HepG2 (cell line): ENCODE data around the gene NOXA1. TPM values are rescaled to one million over a fixed set of nuclear protein-coding genes. Genes with fewer than 3 reads are reported as not detected.
A peak's percentile ranks its signal among the peaks of the same experiment; 100 is the strongest.

Source experiments
- ATAC-seq: fragments of 200-7000 bp; cut with Tn5 transposase; 3 replicates; pipeline ENCODE4 v1.9.1; 2020; ENCODE audit warnings: mild to moderate bottlenecking, moderate library complexity
- BruUV-seq: library from RNA; stranded (reverse); fragments of 400-500 nt; replicated peaks from 2 replicates; lab custom pipeline; 2021; lab: Mats Ljungman, UMichigan
- CTCF ChIA-PET: fragments of 300-600 bp; formaldehyde crosslinking; extraction: SDS; loops from one replicate; lab custom pipeline; 2021; ENCODE audit warnings: low total read pairs, inconsistent platforms, low intra/inter-chr PET ratio; lab: Yijun Ruan, JAX
- POLR2A ChIA-PET: fragments of 350-600 bp; sonication (Branson Sonifier 250); formaldehyde crosslinking; loops from one replicate; lab custom pipeline; 2020; ENCODE audit warnings: antibody characterized with exemption, inconsistent platforms; lab: Yijun Ruan, JAX
- DNase-seq: peaks from one replicate; pipeline ENCODE4 v3.0.0-alpha.2; 2015; ENCODE audit warnings: low spot score
- FAIRE-seq: peaks from 3 replicates; lab custom pipeline; 2011; peaks lifted over from hg19 to GRCh38; lab: Jason Lieb, UNC
- H2AFZ ChIP-seq: one replicate; pipeline ENCODE4 v1.6.1; 2011; ENCODE audit warnings: low read length, inconsistent platforms
- H3K27ac ChIP-seq: fragments of 300-600 bp; 3 replicates; pipeline ENCODE4 v1.8.0; 2011; ENCODE audit warnings: mixed run types, mild to moderate bottlenecking, mixed read lengths, low read length, inconsistent platforms; ENCODE audit not compliant: insufficient read depth; ENCODE audit errors: extremely low read length
- H3K27me3 ChIP-seq, 2 experiments: fragments of 200-600 bp in 1 of 2; 2 replicates in 1 of 2; 3 replicates in 1 of 2; pipeline versions ENCODE4 v1.6.0 to v1.8.0; 2011; ENCODE audit warnings: low read length in 2 of 2, mild to moderate bottlenecking in 2 of 2, moderate library complexity in 2 of 2, inconsistent platforms in 1 of 2; ENCODE audit not compliant: insufficient read depth in 2 of 2, control insufficient read depth in 1 of 2
- H3K36me3 ChIP-seq, 2 experiments: fragments of 200-600 bp in 1 of 2; replicated peaks in 1 of 2; 2 replicates in 1 of 2; 3 replicates in 1 of 2; pipeline versions ENCODE4 v1.5.1 to v1.8.0; 2011; ENCODE audit warnings: low read length in 2 of 2, inconsistent platforms in 1 of 2; ENCODE audit not compliant: insufficient read depth in 2 of 2, control insufficient read depth in 1 of 2
- H3K4me1 ChIP-seq: 2 replicates; pipeline ENCODE4 v1.5.1; 2012; ENCODE audit warnings: low read length, inconsistent platforms; ENCODE audit not compliant: insufficient read depth
- H3K4me2 ChIP-seq: 2 replicates; pipeline ENCODE4 v1.6.0; 2011; ENCODE audit warnings: low read depth, low read length, inconsistent platforms
- H3K4me3 ChIP-seq, 3 experiments: fragments of 200-600 bp in 1 of 3; sonication (generic), shearing (Covaris generic) in 1 of 3; replicated peaks in 1 of 3; 2 replicates each; pipeline ENCODE4 v1.5.1; 2011 to 2016; ENCODE audit warnings: low read length in 3 of 3, inconsistent platforms in 2 of 3, low read depth in 2 of 3, mild to moderate bottlenecking in 2 of 3, control low read depth in 1 of 3, mixed read lengths in 1 of 3; ENCODE audit not compliant: insufficient read depth in 1 of 3
- H3K79me2 ChIP-seq: one replicate; pipeline ENCODE4 v1.6.1; 2011; ENCODE audit warnings: low read length, inconsistent platforms; ENCODE audit not compliant: insufficient read depth
- H3K9ac ChIP-seq: 2 replicates; pipeline ENCODE4 v1.6.0; 2011; ENCODE audit warnings: mild to moderate bottlenecking, low read depth, low read length, inconsistent platforms; ENCODE audit not compliant: insufficient read depth
- H3K9me3 ChIP-seq: 2 replicates; pipeline ENCODE4 v1.5.1; 2012; ENCODE audit warnings: mild to moderate bottlenecking, low read length
- H4K20me1 ChIP-seq: 2 replicates; pipeline ENCODE4 v1.6.0; 2011; ENCODE audit warnings: inconsistent platforms, mild to moderate bottlenecking, low read length, moderate library complexity; ENCODE audit not compliant: insufficient read depth
- AKAP8 ChIP-seq: sonication (generic); formaldehyde crosslinking; IDR thresholded peaks from 2 replicates; pipeline ENCODE4 v1.5.1; 2020; ENCODE audit warnings: mild to moderate bottlenecking, missing genetic modification reagents
- ATF7-NPFF ChIP-seq: sonication (generic); formaldehyde crosslinking; IDR thresholded peaks from 2 replicates; pipeline ENCODE4 v1.8.1; 2023; ENCODE audit warnings: mild to moderate bottlenecking, low read depth, missing genetic modification reagents, moderate library complexity
- BRD4 ChIP-seq: sonication (generic); formaldehyde crosslinking; IDR thresholded peaks from 2 replicates; pipeline ENCODE4 v1.4.0; 2020; ENCODE audit warnings: missing genetic modification reagents
- BRF2 ChIP-seq: sonication (generic); formaldehyde crosslinking; IDR thresholded peaks from 2 replicates; pipeline ENCODE4 v1.8.1; 2022; ENCODE audit warnings: mild to moderate bottlenecking, missing genetic modification reagents
- FOXA1 ChIP-seq, 2 experiments: fragments of 450-650 bp in 1 of 2; sonication (generic) in 1 of 2; formaldehyde crosslinking in 1 of 2; IDR thresholded peaks; 2 replicates each; pipeline versions ENCODE4 v1.4.0 to v1.6.1; 2016 to 2020; ENCODE audit warnings: missing genetic modification reagents in 1 of 2
- HDAC1 ChIP-seq: sonication (generic); formaldehyde crosslinking; IDR thresholded peaks from 2 replicates; pipeline ENCODE4 v1.5.1; 2020; ENCODE audit warnings: mild to moderate bottlenecking, missing genetic modification reagents
- HNF4A ChIP-seq: sonication (generic); formaldehyde crosslinking; IDR thresholded peaks from 2 replicates; pipeline ENCODE4 v1.4.0; 2020; ENCODE audit warnings: missing genetic modification reagents
- MAZ ChIP-seq, 2 experiments: sonication (generic) in 1 of 2; formaldehyde crosslinking in 1 of 2; IDR thresholded peaks; 2 replicates each; pipeline versions ENCODE4 v1.5.0 to v1.6.1; 2012 to 2020; ENCODE audit warnings: low read depth in 2 of 2, mild to moderate bottlenecking in 2 of 2, borderline replicate concordance in 1 of 2, improper control_type of control experiment in 1 of 2, low read length in 1 of 2, missing genetic modification reagents in 1 of 2, moderate library complexity in 1 of 2
- MTF2 ChIP-seq: sonication (generic); formaldehyde crosslinking; IDR thresholded peaks from 2 replicates; pipeline ENCODE4 v1.5.0; 2020; ENCODE audit warnings: missing genetic modification reagents, borderline replicate concordance
- PHF21A ChIP-seq: sonication (generic); formaldehyde crosslinking; IDR thresholded peaks from 2 replicates; pipeline ENCODE4 v1.5.0; 2020; ENCODE audit warnings: mild to moderate bottlenecking, missing genetic modification reagents
- RAD21 ChIP-seq: fragments of 450-650 bp; formaldehyde crosslinking; IDR thresholded peaks from 2 replicates; pipeline ENCODE4 v1.5.0; 2020; ENCODE audit warnings: mild to moderate bottlenecking
- RXRA ChIP-seq: sonication (generic); formaldehyde crosslinking; IDR thresholded peaks from 2 replicates; pipeline ENCODE4 v1.5.1; 2020; ENCODE audit warnings: missing genetic modification reagents
- TMF1 ChIP-seq: sonication (generic); formaldehyde crosslinking; IDR thresholded peaks from 2 replicates; pipeline ENCODE4 v1.8.1; 2022; ENCODE audit warnings: low read depth, missing genetic modification reagents
- ZFX ChIP-seq: sonication (generic); formaldehyde crosslinking; IDR thresholded peaks from 2 replicates; pipeline ENCODE4 v1.4.0; 2020; ENCODE audit warnings: mild to moderate bottlenecking, low read depth, missing genetic modification reagents, moderate library complexity
- ZNF331 ChIP-seq: sonication (generic); formaldehyde crosslinking; IDR thresholded peaks from 2 replicates; pipeline ENCODE4 v1.4.0; 2020; ENCODE audit warnings: missing genetic modification reagents
- ZNF512 ChIP-seq: sonication (generic); formaldehyde crosslinking; IDR thresholded peaks from 2 replicates; pipeline ENCODE4 v1.4.0; 2020; ENCODE audit warnings: mild to moderate bottlenecking, missing genetic modification reagents
- ZNF768 ChIP-seq: sonication (generic); formaldehyde crosslinking; IDR thresholded peaks from 2 replicates; pipeline ENCODE4 v1.4.0; 2020; ENCODE audit warnings: missing genetic modification reagents
- ZNF772 ChIP-seq: sonication (generic); formaldehyde crosslinking; IDR thresholded peaks from 2 replicates; pipeline ENCODE4 v1.5.0; 2020; ENCODE audit warnings: mild to moderate bottlenecking, missing genetic modification reagents
- WGBS: methylation state at CpG from one replicate; pipeline ENCODE4 v1.1.6; 2017; ENCODE audit warnings: low lambda C conversion rate; 5-methylcytosine and 5-hydroxymethylcytosine counted together
- in situ Hi-C: cut with HindIII; loops from 2 replicates; pipeline ENCODE4 v1.10.0; 2017; ENCODE audit warnings: low pct_unique_long_range_greater_than_20kb; ENCODE audit not compliant: extremely low pct_ligation_motif_present
- intact Hi-C: fragments of 100-400 bp; cut with micrococcal nuclease; formaldehyde crosslinking; loops from one replicate; pipeline ENCODE4 v1.10.0; 2022; ENCODE audit not compliant: unreplicated experiment
- polyA plus RNA-seq, 8 experiments: library from polyadenylated mRNA; depleted of rRNA in 3 of 8; stranded (reverse) in 7 of 8; unstranded in 1 of 8; fragments of >200 nt; fragmentation: Illumina TruSeq in 4 of 8; extraction: Trizol in 4 of 8; gene quantifications; 2 replicates each; pipeline versions ENCODE4 v1.2.1 to v1.2.3, GENCODE V29; 2011 to 2016; ENCODE audit warnings: low read depth in 4 of 8, missing spikeins in 1 of 8, mixed read lengths in 1 of 8; ENCODE audit not compliant: insufficient read depth in 1 of 8
- total RNA-seq, 5 experiments: library from RNA; depleted of rRNA; stranded (reverse); fragments of >200 nt; fragmentation: Illumina TruSeq; extraction: Trizol; gene quantifications; 2 replicates each; pipeline ENCODE4 v1.2.3, GENCODE V29; 2016; ENCODE audit warnings: low read depth in 1 of 5

The NOXA1 gene
- total and polyA plus RNA-seq, 2 of the 13 experiments (the other 11 are each of a cell fraction or from before 2014, with no cell fraction given): 0.78 to 1.2 TPM

GRCh38 chr9:137406085-137406760 is 17.0 kb upstream of the NOXA1 start (continued):
- TF ChIP-seq FOXA1 (IDR thresholded peaks at IDR 0.05) (no peak), FOXA1 (CRISPR knock-in tag; IDR thresholded peaks at IDR 0.05) (0 out of 2 replicates have a peak, but pooled peaks have one; percentile 6), MTF2 (CRISPR knock-in tag) (0 out of 2 replicates have a peak, but pooled peaks have one; percentile 0), ZNF512 (peak; percentile 48; the same call in 1 of the 2 replicates)

- ATAC-seq (peak; percentile 90), FAIRE-seq (no peak), DNase-seq (peak; percentile 42)
- POLR2A ChIA-PET: no interaction called here
- in situ Hi-C loops (loop anchor here (5.0 kb wide), 1 partner anchor 115 kb away; no protein-coding TSS in a partner anchor), intact Hi-C loops (loop anchor here (10.0 kb wide), 1 partner anchor 102 kb away; the partner anchor contains the start of gene NRARP)
- CTCF ChIA-PET: interaction anchor here (1.2 to 1.3 kb wide), 2 partner anchors 112 to 120 kb away, joined by 3 to 7 read pairs; no protein-coding TSS in a partner anchor
- H3K79me2 ChIP-seq: no peaks in the 10 kb centered on the region
- no peaks in the 10 kb centered on the region for H3K9me3 ChIP-seq
- peak overlapping the region; percentile 78 for H3K4me2 ChIP-seq
- H3K27me3 ChIP-seq: no peaks in the 10 kb centered on the region
- H2AFZ ChIP-seq: no peak overlapping the region
- no TSS peak for BruUV-seq
- WGBS: 0% methylated on average over 3 of the region's 63 CpGs
- peak overlapping the region; percentile 52 for H3K9ac ChIP-seq
- peaks cover 13% of the 10 kb centered on the region for H3K4me1 ChIP-seq
- H3K27ac ChIP-seq: no peak overlapping the region
- no peaks in the 10 kb centered on the region for H3K36me3 ChIP-seq
- H4K20me1 ChIP-seq: no peaks in the 10 kb centered on the region
- H3K4me3 ChIP-seq: peak overlapping the region; percentile 50 to 69 (median 57)
- TF ChIP-seq TMF1 (CRISPR knock-in tag) (peak; percentile 45; the same call in 1 of the 2 replicates), PHF21A (CRISPR knock-in tag) (0 out of 2 replicates have a peak, but pooled peaks have one; percentile 19), RXRA (CRISPR knock-in tag) (peak; percentile 39; the same call in 1 of the 2 replicates), ZNF768 (CRISPR knock-in tag) (peak; percentile 11; the same call in 1 of the 2 replicates), RAD21 (CRISPR knock-in tag) (peak; percentile 97), ATF7-NPFF (CRISPR knock-in tag) (peak; percentile 49; the same call in 1 of the 2 replicates), ZNF772 (CRISPR knock-in tag) (peak; percentile 20; the same call in 1 of the 2 replicates), BRD4 (peak; percentile 22; the same call in 1 of the 2 replicates), ZNF331 (CRISPR knock-in tag) (no peak; the same call in 1 of the 2 replicates), HNF4A (CRISPR knock-in tag) (peak; percentile 29; the same call in 1 of the 2 replicates), ZFX (CRISPR knock-in tag) (peak; percentile 68), BRF2 (CRISPR knock-in tag) (0 out of 2 replicates have a peak, but pooled peaks have one; percentile 50), MAZ (IDR thresholded peaks at IDR 0.05; ENCODE audit: borderline replicate concordance, low read depth, low read length) (peak; percentile 52; the same call in 1 of the 2 replicates), MAZ (CRISPR knock-in tag; IDR thresholded peaks at IDR 0.05; ENCODE audit: low read depth) (peak; percentile 79), HDAC1 (CRISPR knock-in tag) (no peak), AKAP8 (CRISPR knock-in tag) (peak; percentile 96)
These were observed 16.2 kb upstream of the NOXA1 start for GRCh38 chr9:137406876-137407589.
